ENCODE measurements around the gene EPHA8.

The EPHA8 gene

GRCh38 chr1:22542886-22543285 is 20.4 kb upstream of the EPHA8 start:
- no peak for DNase-seq (ENCODE audit: low spot score)
- TF ChIP-seq CTCF (IDR thresholded peaks at IDR 0.05; ENCODE audit: extremely low read depth, insufficient read depth, missing control alignments), result no peak
- in situ Hi-C loops (cut with MboI; ENCODE audit: low pct_unique_long_range_greater_than_20kb, low sequenced_read_pairs, unreplicated experiment), result no loop called here

GRCh38 chr1:22543679-22544078 is 19.6 kb upstream of the EPHA8 start:
- DNase-seq (ENCODE audit: low spot score), result no peak
- in situ Hi-C loops (cut with MboI; ENCODE audit: low pct_unique_long_range_greater_than_20kb, low sequenced_read_pairs, unreplicated experiment), result no loop called here
- TF ChIP-seq CTCF (IDR thresholded peaks at IDR 0.05; ENCODE audit: extremely low read depth, insufficient read depth, missing control alignments), result no peak

GRCh38 chr1:22544606-22545005 is 18.7 kb upstream of the EPHA8 start:
- TF ChIP-seq CTCF (IDR thresholded peaks at IDR 0.05; ENCODE audit: extremely low read depth, insufficient read depth, missing control alignments), result no peak
- in situ Hi-C loops (cut with MboI; ENCODE audit: low pct_unique_long_range_greater_than_20kb, low sequenced_read_pairs, unreplicated experiment), result no loop called here
- no peak for DNase-seq (ENCODE audit: low spot score)

- DNase-seq (ENCODE audit: low spot score), result no peak
- in situ Hi-C loops (cut with MboI; ENCODE audit: low pct_unique_long_range_greater_than_20kb, low sequenced_read_pairs, unreplicated experiment), result no loop called here
- no peak for TF ChIP-seq CTCF (IDR thresholded peaks at IDR 0.05; ENCODE audit: extremely low read depth, insufficient read depth, missing control alignments)
Measured at GRCh38 chr1:22545141-22545540, 18.1 kb upstream of the EPHA8 start.

- TF ChIP-seq CTCF (IDR thresholded peaks at IDR 0.05; ENCODE audit: extremely low read depth, insufficient read depth, missing control alignments), result no peak
- in situ Hi-C loops (cut with MboI; ENCODE audit: low pct_unique_long_range_greater_than_20kb, low sequenced_read_pairs, unreplicated experiment), result no loop called here
- DNase-seq (ENCODE audit: low spot score), result no peak
Measured at GRCh38 chr1:22547186-22547817, 16.0 kb upstream of the EPHA8 start.

- TF ChIP-seq CTCF (IDR thresholded peaks at IDR 0.05; ENCODE audit: extremely low read depth, insufficient read depth, missing control alignments), result no peak
- in situ Hi-C loops (cut with MboI; ENCODE audit: low pct_unique_long_range_greater_than_20kb, low sequenced_read_pairs, unreplicated experiment), result no loop called here
- no peak for DNase-seq (ENCODE audit: low spot score)
Measured at GRCh38 chr1:22547818-22548462, 15.3 kb upstream of the EPHA8 start.
